ENCODE data around the gene C11orf16.
"Not testable (repeated sequence)": the region's sequence is repeated elsewhere in the genome, so short reads cannot be mapped to it uniquely, and the experiment has no call there.

Gene C11orf16

GRCh38 chr11:8881585-8881984, 51.2 kb downstream of the C11orf16 start:
- not testable (repeated sequence) for DNase-seq

DNA sequence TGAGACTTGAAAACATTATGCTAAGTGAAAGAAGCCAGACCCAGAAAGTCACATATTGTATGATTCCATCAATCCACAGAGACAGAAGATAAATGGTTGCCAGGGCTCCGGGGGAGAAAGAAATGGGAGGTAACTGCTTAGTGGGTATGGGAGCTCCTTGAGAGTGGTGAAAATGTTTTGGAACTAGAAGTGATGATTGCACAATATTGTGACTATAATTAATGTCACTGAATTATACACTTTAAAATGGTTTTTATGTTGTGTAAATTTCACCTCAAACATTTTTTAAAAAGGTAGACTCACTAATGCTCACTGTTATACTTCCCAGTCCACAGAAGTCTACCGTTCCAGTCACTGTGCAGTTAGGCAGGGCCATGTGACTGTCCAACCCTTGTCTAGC, 54.0 kb downstream of the C11orf16 start:
- DNase-seq = no peak

GRCh38 chr11:8873741-8874405, 58.9 kb downstream of the C11orf16 start:
- no peak for DNase-seq

GRCh38 chr11:8871962-8872361, 60.8 kb downstream of the C11orf16 start:
- DNase-seq = no peak

DNA sequence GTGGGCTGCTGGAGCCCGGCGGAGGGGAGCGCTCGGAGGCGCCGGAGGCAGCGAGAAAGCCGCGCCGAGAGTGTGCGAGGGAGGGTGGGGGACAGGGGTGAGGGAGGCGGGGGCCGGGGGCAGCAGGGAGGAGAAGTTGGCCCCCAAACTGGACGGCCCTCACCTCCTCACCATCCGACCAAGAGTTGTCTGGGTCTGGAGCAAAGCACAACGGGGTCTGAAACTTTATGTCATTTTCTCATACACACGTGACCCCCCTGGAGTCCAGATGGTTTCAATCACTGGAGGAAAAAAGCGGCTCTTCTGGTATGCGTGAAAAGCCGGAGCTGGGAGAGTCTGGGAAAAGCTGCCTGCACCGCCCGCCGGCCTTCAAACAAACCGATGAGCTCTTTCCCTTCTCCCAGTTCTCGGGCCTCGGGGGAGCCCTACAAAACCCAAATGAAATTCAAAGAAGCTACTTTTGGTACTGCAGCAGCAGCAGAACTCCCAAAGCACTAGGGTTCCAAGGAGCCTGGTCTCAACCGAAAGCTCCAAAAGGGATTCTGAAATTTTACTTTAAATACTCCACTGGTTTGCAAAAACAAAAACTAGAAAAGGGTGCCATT, 61.5 kb downstream of the C11orf16 start:
- no peak for DNase-seq

DNA sequence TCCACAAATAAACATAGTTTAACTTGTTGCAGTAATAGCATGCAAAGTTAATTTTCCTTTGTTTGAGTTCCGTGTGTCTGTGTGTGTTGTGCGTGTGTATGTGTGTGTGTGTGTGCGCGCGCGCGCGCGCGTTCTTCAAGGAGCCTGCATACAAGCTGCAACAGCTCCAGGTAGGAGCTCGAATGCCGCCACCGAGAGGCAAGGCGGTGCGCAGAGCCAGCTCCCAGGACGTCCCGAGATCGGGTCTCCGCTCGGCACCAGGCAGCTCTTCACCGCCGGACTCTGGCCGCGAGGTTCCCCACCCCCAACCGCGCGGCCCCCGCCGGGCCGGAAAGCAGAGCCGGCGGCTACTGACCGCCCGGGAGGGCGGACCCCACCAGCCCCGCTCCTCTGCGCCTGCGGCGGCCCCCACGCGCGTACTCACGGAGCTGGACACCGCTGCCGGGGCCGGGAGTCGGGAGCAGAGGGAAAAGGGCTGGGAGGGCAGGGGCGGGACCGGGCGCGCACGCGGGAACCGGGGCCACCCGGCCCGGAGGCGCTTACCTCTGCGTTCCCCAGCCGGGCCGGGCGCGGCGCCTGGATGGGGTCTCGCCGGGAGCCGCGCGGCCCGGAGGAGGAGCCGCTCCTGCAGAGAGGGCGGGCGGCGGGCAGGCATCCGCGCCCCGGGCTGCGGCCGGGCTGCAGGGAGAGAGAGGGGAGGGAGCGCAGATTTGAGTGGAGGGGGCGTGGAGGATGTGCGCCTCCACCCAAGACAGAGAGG, 62.2 kb downstream of the C11orf16 start:
- DNase-seq = peak; percentile 37

Measured in activated CD4-positive, alpha-beta T cell treated with anti-CD3 and anti-CD28 coated beads, Interleukin-2, amount 50 U/mL, for 16 hours (primary cell).